CD4-positive, alpha-beta T cell treated with Interleukin-12 subunit alpha and Interleukin-12 subunit beta, for 1 hour (primary cell): ENCODE results near the gene NUBP1.

Source experiments
- DNase-seq: peaks from one replicate; pipeline ENCODE4 v3.0.0-alpha.2; 2020

Gene NUBP1

DNA sequence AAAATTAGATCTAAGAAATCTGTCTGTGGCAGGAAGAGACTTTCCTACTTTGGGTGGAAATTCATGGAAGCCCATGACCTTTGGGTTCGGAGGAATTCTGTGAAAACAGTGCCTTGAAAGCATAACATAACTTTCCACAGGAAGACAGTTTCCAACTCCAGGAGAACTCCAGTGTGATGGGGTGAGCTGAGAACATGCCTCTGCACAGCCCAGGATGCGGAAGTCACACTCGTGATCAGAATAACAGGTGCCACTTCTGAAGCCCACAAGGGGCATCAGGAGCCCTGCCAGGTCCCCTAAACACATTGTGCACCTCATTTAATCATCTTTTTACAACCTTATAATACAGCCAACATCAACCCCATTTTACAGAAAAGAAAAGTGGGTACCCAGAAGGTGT is 65.2 kb downstream of the NUBP1 start:
- DNase-seq: no peak

DNA sequence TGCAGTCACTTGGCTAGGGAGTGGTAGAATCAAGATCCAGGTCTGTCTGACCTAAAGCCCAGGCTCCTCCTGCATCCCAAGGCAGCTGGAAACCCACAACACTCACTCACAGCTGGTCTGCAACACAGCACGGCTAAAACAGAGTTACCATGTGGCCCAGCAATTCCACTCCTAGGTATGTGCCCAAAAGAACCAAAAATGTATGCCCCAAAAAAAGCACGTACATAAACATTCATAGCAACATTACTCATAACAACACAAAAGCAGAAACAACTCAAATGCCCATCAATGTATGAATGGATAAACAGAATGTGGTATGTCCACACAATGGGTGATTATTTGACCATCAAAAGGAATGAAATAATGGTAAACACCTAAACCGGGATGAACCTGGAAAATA is 66.1 kb downstream of the NUBP1 start:
- DNase-seq: no peak

DNA sequence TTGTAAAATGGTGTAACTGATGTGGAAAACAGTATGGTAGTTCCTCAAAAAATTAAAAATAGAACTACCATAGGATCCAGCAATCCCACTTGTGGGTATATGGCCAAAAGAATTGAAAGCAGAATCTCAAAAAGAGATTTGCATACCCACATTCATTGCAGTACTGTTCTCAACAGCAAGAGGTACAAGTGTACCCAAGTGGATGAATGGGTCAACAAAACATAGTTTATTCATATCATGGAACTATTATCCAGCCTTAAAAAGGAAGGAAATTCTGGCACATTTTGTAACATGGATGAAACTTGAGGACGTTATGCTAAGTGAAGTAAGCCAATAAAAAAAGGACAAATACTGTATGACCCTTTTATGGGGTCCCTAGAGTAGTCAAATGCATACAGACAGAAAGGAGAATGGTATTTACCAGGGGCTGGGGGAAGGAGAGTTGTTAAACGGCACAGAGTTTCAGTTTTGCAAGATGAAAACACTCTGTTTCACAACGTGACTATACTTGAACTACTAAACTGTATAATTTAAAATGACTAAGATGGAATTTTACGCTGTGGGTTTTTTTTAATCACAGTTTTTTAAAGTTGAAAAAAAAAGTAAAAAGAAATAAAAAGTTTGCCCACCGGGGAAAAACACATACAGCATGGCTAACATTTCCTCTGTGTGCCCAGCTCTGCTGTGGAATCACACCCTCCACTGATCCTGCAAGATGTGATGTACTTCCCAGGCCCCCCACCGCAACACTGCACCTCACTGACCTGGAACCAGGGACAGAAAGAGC is 68.9 kb downstream of the NUBP1 start:
- no peak for DNase-seq

DNA sequence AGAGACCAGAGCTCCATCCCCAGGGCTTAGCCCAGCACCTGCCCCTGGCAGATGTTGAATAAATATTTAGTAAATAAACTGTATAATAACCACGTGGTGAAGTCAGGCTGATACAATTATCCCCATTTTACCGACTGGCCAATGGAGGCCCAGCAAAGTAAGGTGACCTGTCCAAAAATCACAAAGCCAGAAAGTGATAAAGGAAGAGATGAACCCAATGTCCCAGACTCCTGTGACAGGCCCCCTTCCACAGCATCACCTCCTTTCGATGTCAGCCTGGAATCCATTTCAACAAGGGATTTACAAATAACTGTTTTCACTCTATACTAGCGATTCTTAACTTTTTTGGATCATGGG is 69.4 kb downstream of the NUBP1 start:
- no peak for DNase-seq

DNA sequence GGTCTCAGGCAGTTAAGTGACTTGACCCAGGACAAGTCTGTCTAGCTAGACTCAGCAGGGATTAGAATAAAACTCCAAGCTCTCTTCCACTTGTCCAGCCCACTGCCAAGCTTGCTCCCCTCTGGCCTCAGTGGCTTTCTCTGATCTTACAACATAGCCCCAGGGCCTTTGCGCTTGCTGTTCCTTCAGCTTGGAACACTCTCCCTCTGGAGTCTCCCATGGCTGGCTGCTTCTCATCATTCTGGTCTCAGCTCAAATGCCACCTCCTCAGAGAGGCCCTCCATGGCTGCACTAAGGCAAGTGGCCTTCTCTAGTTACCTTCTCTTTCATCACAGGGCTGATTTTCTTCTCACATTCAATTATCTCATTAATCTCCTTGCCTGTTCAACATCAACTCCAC is 73.9 kb downstream of the NUBP1 start:
- no peak for DNase-seq

DNA sequence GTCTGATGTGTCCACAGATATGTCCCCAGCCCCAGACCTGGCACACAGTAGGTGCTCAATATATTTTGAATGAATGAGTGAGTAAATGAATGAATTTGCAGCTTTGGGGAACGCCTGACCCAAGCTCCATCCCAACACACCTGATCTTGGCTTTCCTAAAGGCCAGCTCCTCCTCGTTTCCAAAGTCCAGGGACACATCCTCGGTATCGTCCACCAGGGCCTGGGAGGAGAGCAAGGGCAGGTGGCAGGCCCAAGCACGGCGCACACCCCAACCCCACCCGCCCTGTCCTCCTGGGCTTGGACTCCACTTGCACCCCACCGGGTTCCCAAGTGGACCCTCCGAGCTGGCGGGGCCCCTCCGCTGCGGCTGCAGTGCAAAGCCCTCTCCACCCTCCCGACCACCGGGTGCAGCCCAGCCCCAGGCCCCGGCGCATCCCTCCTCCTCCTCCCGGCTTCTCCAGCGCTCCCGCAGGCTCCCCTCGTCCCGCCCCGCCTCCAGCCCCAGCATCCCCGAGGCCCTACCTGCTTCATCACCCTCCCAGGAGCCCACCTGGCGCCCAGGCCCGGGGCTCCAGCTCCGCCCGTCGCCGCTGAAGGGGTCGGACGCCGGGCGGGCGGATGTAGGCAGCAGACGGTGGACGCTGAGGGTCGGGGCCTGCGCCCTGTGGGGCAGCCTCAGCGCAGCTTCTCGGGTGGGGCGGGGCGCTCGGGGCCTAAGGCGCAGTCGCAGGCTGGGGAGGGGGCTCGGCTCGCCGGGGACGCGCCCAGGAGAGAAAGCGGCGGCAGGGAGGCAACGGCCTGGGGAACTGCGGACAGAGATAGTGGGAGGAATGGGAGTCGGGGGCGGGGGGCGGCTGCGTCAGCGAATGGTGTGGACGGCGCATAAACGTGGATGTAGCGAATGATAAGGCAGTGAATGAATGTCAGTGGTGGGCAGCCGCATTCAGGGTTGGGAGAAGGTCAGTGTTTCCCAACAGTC is 74.6 kb downstream of the NUBP1 start, which contains the start of gene TVP23A:
Gene TVP23A (minus strand): TSS at position 832 of the 979 bp plus-strand sequence. CDS start 301 bp downstream, at position 531.
- DNase-seq: no peak
